ENCODE results near the gene RFTN1.

RFTN1 gene

GRCh38 chr3:16426029-16426400 lies 87.5 kb downstream of the RFTN1 start:
- H3K4me3 ChIP-seq, result no peak overlapping the region
- H3K4me1 ChIP-seq, result peaks cover 0 to 12% (median 2%) of the 10 kb centered on the region in 4 donors
- DNase-seq, result no peak
- no peaks in the 10 kb centered on the region for H3K27me3 ChIP-seq
- H3K36me3 ChIP-seq, result peaks cover 0 to 2% (median 0%) of the 10 kb centered on the region in 3 donors
- no peak for TF ChIP-seq CTCF (IDR thresholded peaks at IDR 0.05)
- H3K9me3 ChIP-seq, result no peaks in the 10 kb centered on the region
- intact Hi-C loops (cut with DNase I; ENCODE audit: low total_unique reads), result no loop called here
- no peak overlapping the region for H3K27ac ChIP-seq

- H3K27me3 ChIP-seq, result no peaks in the 10 kb centered on the region
- H3K4me3 ChIP-seq, result no peak overlapping the region
- H3K36me3 ChIP-seq, result no peaks in the 10 kb centered on the region
- H3K27ac ChIP-seq, result no peak overlapping the region
- H3K9me3 ChIP-seq, result no peaks in the 10 kb centered on the region
- peaks cover 0 to 12% (median 2%) of the 10 kb centered on the region in 4 donors for H3K4me1 ChIP-seq
- no peak for TF ChIP-seq CTCF (IDR thresholded peaks at IDR 0.05)
- intact Hi-C loops (cut with DNase I; ENCODE audit: low total_unique reads), result no loop called here
- no peak for DNase-seq
Measured at GRCh38 chr3:16425398-16426028, 88.0 kb downstream of the RFTN1 start.

GRCh38 chr3:16423947-16424673 lies 89.4 kb downstream of the RFTN1 start:
- no peak for DNase-seq
- Histone ChIP-seq H3K4me1 (peaks cover 0 to 26% (median 2%) of the 10 kb centered on the region in 4 donors), H3K9me3 (no peaks in the 10 kb centered on the region), H3K27me3 (no peaks in the 10 kb centered on the region), H3K36me3 (no peaks in the 10 kb centered on the region), H3K4me3 (no peak overlapping the region), H3K27ac (no peak overlapping the region)
- intact Hi-C loops (cut with DNase I; ENCODE audit: low total_unique reads), result no loop called here
- no peak for TF ChIP-seq CTCF (IDR thresholded peaks at IDR 0.05)

GRCh38 chr3:16423298-16423697 lies 90.2 kb downstream of the RFTN1 start:
- no peak for TF ChIP-seq CTCF (IDR thresholded peaks at IDR 0.05)
- Histone ChIP-seq H3K4me1 (peaks cover 0 to 33% (median 2%) of the 10 kb centered on the region in 4 donors), H3K9me3 (no peaks in the 10 kb centered on the region), H3K36me3 (no peaks in the 10 kb centered on the region), H3K27me3 (no peaks in the 10 kb centered on the region), H3K27ac (no peak overlapping the region), H3K4me3 (no peak overlapping the region)
- DNase-seq, result no peak
- intact Hi-C loops (cut with DNase I; ENCODE audit: low total_unique reads), result no loop called here

- H3K4me3 ChIP-seq, result no peak overlapping the region
- no peak overlapping the region for H3K27ac ChIP-seq
- no peaks in the 10 kb centered on the region for H3K9me3 ChIP-seq
- DNase-seq, result no peak
- intact Hi-C loops (cut with DNase I; ENCODE audit: low total_unique reads), result no loop called here
- peaks cover 0 to 34% (median 0%) of the 10 kb centered on the region in 4 donors for H3K4me1 ChIP-seq
- no peaks in the 10 kb centered on the region for H3K27me3 ChIP-seq
- no peak for TF ChIP-seq CTCF (IDR thresholded peaks at IDR 0.05)
- H3K36me3 ChIP-seq, result no peaks in the 10 kb centered on the region
Measured at GRCh38 chr3:16419640-16420241, 93.8 kb downstream of the RFTN1 start.

Measured in tibial artery (tissue), 4 donors.